B cell (primary cell): Measurements from ENCODE around the gene MAFF. TPM values are rescaled to one million over a fixed set of nuclear protein-coding genes. Genes with fewer than 3 reads are reported as not detected.

ENCODE experiments used
- ATAC-seq: fragments of 200-7000 bp; cut with Tn5 transposase; one replicate; pipeline ENCODE4 v1.10.0; 2021; ENCODE audit warnings: low read depth, mild to moderate bottlenecking, moderate number of reproducible peaks, moderate library complexity
- CTCF ChIA-PET: fragments of 350-600 bp; sonication (Branson Sonifier 250); formaldehyde crosslinking; loops from one replicate; lab custom pipeline; 2021; ENCODE audit warnings: antibody characterized with exemption, inconsistent platforms; lab: Charles Lee
- POLR2A ChIA-PET: fragments of 350-600 bp; sonication (Branson Sonifier 250); formaldehyde crosslinking; loops from one replicate; lab custom pipeline; 2021; ENCODE audit warnings: antibody characterized with exemption; lab: Charles Lee
- DNase-seq: peaks from one replicate; pipeline ENCODE4 v3.0.0; 2013
- H2AFZ ChIP-seq: 2 replicates; pipeline ENCODE4 v1.6.1; 2012; ENCODE audit warnings: mild to moderate bottlenecking, low read depth, low read length; ENCODE audit not compliant: insufficient read depth, poor library complexity, severe bottlenecking
- H3K27ac ChIP-seq, 2 donors: 1 replicate in 1 of 2; 2 replicates in 1 of 2; pipeline ENCODE4 v1.5.1; 2012 to 2013; ENCODE audit warnings: low read length in 2 of 2, mild to moderate bottlenecking in 2 of 2, moderate library complexity in 1 of 2
- H3K27me3 ChIP-seq, 4 experiments: fragments of 200-600 bp in 1 of 4; sonication (generic) in 1 of 4; replicated peaks in 1 of 4; 1 replicate in 2 of 4; 2 replicates in 2 of 4; pipeline versions ENCODE4 v1.6.1 to v1.7.0; 2013 to 2016; ENCODE audit warnings: low read length in 3 of 4, mild to moderate bottlenecking in 2 of 4, mixed read lengths in 1 of 4, moderate library complexity in 1 of 4; ENCODE audit not compliant: insufficient read depth in 4 of 4, control insufficient read depth in 3 of 4; ENCODE audit errors: control extremely low read depth in 1 of 4
- H3K36me3 ChIP-seq, 2 experiments: replicated peaks in 1 of 2; 1 replicate in 1 of 2; 2 replicates in 1 of 2; pipeline versions ENCODE4 v1.6.1 to v1.7.1; 2013; ENCODE audit warnings: low read length in 1 of 2; ENCODE audit not compliant: insufficient read depth in 2 of 2, control insufficient read depth in 1 of 2; ENCODE audit errors: control extremely low read depth in 1 of 2, extremely low read depth in 1 of 2
- H3K4me1 ChIP-seq, 2 donors: fragments of 200-600 bp in 1 of 2; sonication (generic) in 1 of 2; 1 replicate in 1 of 2; 2 replicates in 1 of 2; pipeline versions ENCODE4 v1.5.1 to v1.6.1; 2013 to 2017; ENCODE audit warnings: low read length in 2 of 2; ENCODE audit not compliant: control insufficient read depth in 2 of 2, insufficient read depth in 2 of 2
- H3K4me2 ChIP-seq: replicated peaks from 2 replicates; pipeline ENCODE3; 2012; ENCODE audit warnings: mild to moderate bottlenecking, low read depth, low read length; ENCODE audit not compliant: poor library complexity, severe bottlenecking
- H3K4me3 ChIP-seq, 5 experiments: fragments of 200-600 bp in 1 of 5; sonication (generic) in 1 of 5; 1 replicate in 3 of 5; 2 replicates in 2 of 5; pipeline versions ENCODE4 v1.5.1 to v1.7.0; 2011 to 2016; ENCODE audit warnings: low read length in 4 of 5, mild to moderate bottlenecking in 4 of 5, low read depth in 2 of 5, control low read depth in 1 of 5, moderate library complexity in 1 of 5; ENCODE audit not compliant: insufficient read depth in 1 of 5; ENCODE audit errors: control extremely low read depth in 1 of 5, extremely low read depth in 1 of 5
- H3K79me2 ChIP-seq: fragments of 200-600 bp; sonication (generic); one replicate; pipeline ENCODE4 v1.6.0; 2016; ENCODE audit warnings: low read length; ENCODE audit not compliant: control insufficient read depth, insufficient read depth
- H3K9ac ChIP-seq: fragments of 200-600 bp; sonication (generic); 2 replicates; pipeline ENCODE4 v1.6.1; 2017; ENCODE audit warnings: mild to moderate bottlenecking, low read length, moderate library complexity
- H3K9me3 ChIP-seq, 3 donors: one replicate each; pipeline versions ENCODE4 v1.6.1 to v1.7.1; 2013; ENCODE audit warnings: low read length in 2 of 3; ENCODE audit not compliant: control insufficient read depth in 2 of 3, insufficient read depth in 1 of 3; ENCODE audit errors: control extremely low read depth in 1 of 3
- H4K20me1 ChIP-seq: 2 replicates; pipeline ENCODE4 v1.6.0; 2012; ENCODE audit warnings: mild to moderate bottlenecking, low read length; ENCODE audit not compliant: insufficient read depth, control insufficient read depth, poor library complexity, severe bottlenecking
- H3K27ac Mint-ChIP-seq: one replicate; pipeline ENCODE4 v1.8.0; 2021; ENCODE audit warnings: mixed read lengths
- H3K27me3 Mint-ChIP-seq: one replicate; pipeline ENCODE4 v1.8.0; 2021; ENCODE audit warnings: mixed read lengths
- H3K4me1 Mint-ChIP-seq: one replicate; pipeline ENCODE4 v1.8.0; 2021; ENCODE audit warnings: mixed read lengths
- H3K4me3 Mint-ChIP-seq: one replicate; pipeline ENCODE4 v1.8.0; 2021; ENCODE audit warnings: mixed read lengths
- H3K9me3 Mint-ChIP-seq: one replicate; pipeline ENCODE4 v1.8.0; 2022; ENCODE audit warnings: mixed read lengths; ENCODE audit not compliant: insufficient read depth
- EZH2 ChIP-seq: IDR thresholded peaks from 2 replicates; pipeline ENCODE4 v1.6.1; 2012; ENCODE audit warnings: borderline replicate concordance, low read depth, mild to moderate bottlenecking, moderate library complexity, low read length; ENCODE audit not compliant: insufficient read depth, poor library complexity, severe bottlenecking
- WGBS: methylation state at CpG from one replicate; pipeline ENCODE4 v1.1.5; 2013; ENCODE audit warnings: missing lambda C conversion rate; ENCODE audit not compliant: insufficient coverage; 5-methylcytosine and 5-hydroxymethylcytosine counted together
- intact Hi-C: fragments of 100-400 bp; cut with micrococcal nuclease; formaldehyde crosslinking; loops from one replicate; pipeline ENCODE4 v1.10.0; 2022
- polyA plus RNA-seq: library from polyadenylated mRNA; depleted of rRNA; stranded (reverse); fragments of >200 nt; gene quantifications from 2 replicates; pipeline ENCODE4 v1.2.3, GENCODE V29; 2012
- total RNA-seq, 2 donors: library from RNA; stranded (reverse); fragments of 120-200 nt in 1 of 2; gene quantifications; 1 replicate in 1 of 2; 2 replicates in 1 of 2; pipeline versions ENCODE4 v1.2.3 to v1.2.4, GENCODE V29; 2013 to 2022
- TF ChIP-seq, protein P1 (sequence below): fragments of 200-600 bp; IDR thresholded peaks from one replicate; pipeline ENCODE4 v1.8.0; 2022; ENCODE audit warnings: antibody characterized with exemption, mild to moderate bottlenecking

The MAFF gene
- total and polyA plus RNA-seq, 2 donors (not counting 1 experiment from before 2014, with no cell fraction given) = 5.3 to 18.0 TPM

DNA sequence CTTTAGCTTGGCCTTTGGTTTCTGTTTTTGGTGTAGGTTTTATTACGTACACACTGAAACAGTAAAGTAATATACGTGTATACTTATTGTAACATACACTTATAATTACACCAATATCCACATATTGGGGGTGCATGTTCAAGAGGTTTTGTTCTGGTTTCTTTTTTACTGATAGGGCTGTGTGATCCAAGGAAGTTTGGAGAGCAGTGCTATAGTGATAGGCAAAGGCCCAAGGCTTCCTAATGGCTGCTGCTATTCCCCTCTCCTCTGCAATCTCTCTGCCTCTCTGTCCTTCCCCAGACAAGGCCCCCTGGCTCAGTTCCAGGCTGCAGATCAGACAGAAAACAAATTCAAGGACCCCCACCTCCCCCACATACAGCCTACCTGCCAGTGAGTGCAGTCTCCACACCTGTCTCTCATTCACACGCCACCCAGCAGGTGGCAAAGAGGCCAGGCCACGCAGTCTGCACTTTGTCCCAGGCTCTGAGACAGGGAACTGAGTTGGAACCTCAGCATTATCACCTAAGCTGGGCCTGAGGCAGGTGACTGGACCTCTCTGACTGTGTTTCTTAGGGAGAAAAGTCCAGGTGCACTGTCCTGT is 56.0 kb downstream of the MAFF start:
- Mint-ChIP-seq H3K4me1 (peaks cover 28% of the 10 kb centered on the region), H3K27me3 (no peaks in the 10 kb centered on the region), H3K9me3 (no peaks in the 10 kb centered on the region), H3K27ac (no peak overlapping the region), H3K4me3 (no peak overlapping the region)
- DNase-seq = no peak
- no peak for ATAC-seq
- no peaks in the 10 kb centered on the region for H3K27me3 ChIP-seq
- H2AFZ ChIP-seq = no peak overlapping the region
- POLR2A ChIA-PET = interaction anchor here (0.6 kb wide), 1 partner anchor 15 kb away, joined by 5 read pairs; no protein-coding TSS in a partner anchor
- H4K20me1 ChIP-seq = peaks cover 5% of the 10 kb centered on the region
- no peaks in the 10 kb centered on the region for H3K9me3 ChIP-seq
- WGBS = 95% methylated on average over 2 of the region's 4 CpGs
- intact Hi-C loops = no loop called here
- peaks cover 9% of the 10 kb centered on the region for H3K79me2 ChIP-seq
- no peak overlapping the region for H3K4me2 ChIP-seq
- H3K4me1 ChIP-seq = peaks cover 3 to 19% of the 10 kb centered on the region in 2 donors
- H3K27ac ChIP-seq = no peak overlapping the region
- no peaks in the 10 kb centered on the region for H3K36me3 ChIP-seq
- CTCF ChIA-PET = interaction anchor here (1.3 kb wide), 1 partner anchor 143 kb away, joined by 3 read pairs; no protein-coding TSS in a partner anchor
- TF ChIP-seq, protein P1, sequence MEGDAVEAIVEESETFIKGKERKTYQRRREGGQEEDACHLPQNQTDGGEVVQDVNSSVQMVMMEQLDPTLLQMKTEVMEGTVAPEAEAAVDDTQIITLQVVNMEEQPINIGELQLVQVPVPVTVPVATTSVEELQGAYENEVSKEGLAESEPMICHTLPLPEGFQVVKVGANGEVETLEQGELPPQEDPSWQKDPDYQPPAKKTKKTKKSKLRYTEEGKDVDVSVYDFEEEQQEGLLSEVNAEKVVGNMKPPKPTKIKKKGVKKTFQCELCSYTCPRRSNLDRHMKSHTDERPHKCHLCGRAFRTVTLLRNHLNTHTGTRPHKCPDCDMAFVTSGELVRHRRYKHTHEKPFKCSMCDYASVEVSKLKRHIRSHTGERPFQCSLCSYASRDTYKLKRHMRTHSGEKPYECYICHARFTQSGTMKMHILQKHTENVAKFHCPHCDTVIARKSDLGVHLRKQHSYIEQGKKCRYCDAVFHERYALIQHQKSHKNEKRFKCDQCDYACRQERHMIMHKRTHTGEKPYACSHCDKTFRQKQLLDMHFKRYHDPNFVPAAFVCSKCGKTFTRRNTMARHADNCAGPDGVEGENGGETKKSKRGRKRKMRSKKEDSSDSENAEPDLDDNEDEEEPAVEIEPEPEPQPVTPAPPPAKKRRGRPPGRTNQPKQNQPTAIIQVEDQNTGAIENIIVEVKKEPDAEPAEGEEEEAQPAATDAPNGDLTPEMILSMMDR = no peak
- TF ChIP-seq EZH2 = no peak
- no peak overlapping the region for H3K4me3 ChIP-seq
- H3K9ac ChIP-seq = no peak overlapping the region

DNA sequence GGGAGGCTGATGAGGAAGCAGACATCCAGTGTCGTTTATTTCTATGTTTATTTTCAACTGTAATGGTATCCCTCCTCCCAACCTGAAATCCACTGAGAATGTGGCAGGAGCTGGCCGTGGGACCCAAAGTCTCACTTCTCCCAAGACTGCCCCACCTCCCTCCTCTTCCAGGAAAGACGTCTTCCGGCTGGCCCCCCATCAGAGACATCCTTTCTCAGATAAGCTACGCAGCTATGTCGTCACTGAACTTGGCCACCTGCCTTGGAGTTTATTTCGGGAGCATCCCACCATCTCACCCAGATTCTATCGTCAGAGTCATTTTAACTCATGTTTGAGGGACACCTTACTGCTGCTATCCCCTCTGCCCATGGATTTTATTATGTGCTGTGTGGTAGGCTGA is 57.1 kb downstream of the MAFF start:
- ChIA-PET POLR2A (no interaction called here), CTCF (interaction anchor here (1.1 to 1.3 kb wide), 2 partner anchors 13 to 144 kb away, joined by 3 read pairs; no protein-coding TSS in a partner anchor)
- peaks cover 28% of the 10 kb centered on the region for H3K4me1 Mint-ChIP-seq
- Histone ChIP-seq H3K4me3 (no peak overlapping the region), H4K20me1 (peaks cover 5% of the 10 kb centered on the region), H3K4me1 (peaks cover 3 to 19% of the 10 kb centered on the region in 2 donors), H3K36me3 (no peaks in the 10 kb centered on the region), H3K27ac (no peak overlapping the region), H3K4me2 (no peak overlapping the region), H3K9ac (no peak overlapping the region), H3K27me3 (no peaks in the 10 kb centered on the region), H2AFZ (no peak overlapping the region), H3K9me3 (no peaks in the 10 kb centered on the region), H3K79me2 (peaks cover 9% of the 10 kb centered on the region)
- 100% methylated on average over 6 of the region's 8 CpGs for WGBS
- TF ChIP-seq EZH2 = no peak
- TF ChIP-seq, protein P1 = no peak
- DNase-seq = no peak
- H3K4me3 Mint-ChIP-seq = no peak overlapping the region
- no peaks in the 10 kb centered on the region for H3K27me3 Mint-ChIP-seq
- H3K27ac Mint-ChIP-seq = no peak overlapping the region
- ATAC-seq = no peak
- no peaks in the 10 kb centered on the region for H3K9me3 Mint-ChIP-seq
- intact Hi-C loops = no loop called here
